PC-3 (cell line): ENCODE results near the gene DTNBP1. TPM values are rescaled to one million over a fixed set of nuclear protein-coding genes. Genes with fewer than 3 reads are reported as not detected.

ENCODE experiments used
- ATAC-seq: fragments of 200-7000 bp; cut with Tn5 transposase; 2 replicates; pipeline ENCODE4 v1.9.1; 2020; ENCODE audit warnings: mild to moderate bottlenecking, moderate library complexity
- BruUV-seq: library from RNA; stranded (reverse); fragments of 400-500 nt; replicated peaks from 2 replicates; lab custom pipeline; 2021; lab: Mats Ljungman, UMichigan
- CTCF ChIA-PET: fragments of 300-600 bp; sonication (Branson Sonifier 250); formaldehyde crosslinking; loops from one replicate; lab custom pipeline; 2022; ENCODE audit warnings: antibody characterized with exemption; lab: Charles Lee
- POLR2A ChIA-PET: fragments of 300-600 bp; sonication (Branson Sonifier 250); formaldehyde crosslinking; loops from one replicate; lab custom pipeline; 2022; ENCODE audit warnings: antibody characterized with exemption; ENCODE audit not compliant: unreplicated experiment; lab: Charles Lee
- DNase-seq: peaks from one replicate; pipeline ENCODE4 v3.0.0-alpha.2; 2015
- H2AFZ ChIP-seq: fragments of 300-600 bp; sonication (generic); 2 replicates; pipeline ENCODE4 v1.6.0; 2016; ENCODE audit warnings: antibody characterized with exemption, low read length
- H3F3A ChIP-seq: fragments of 300-600 bp; sonication (generic); one replicate; pipeline ENCODE4 v1.6.0; 2017; ENCODE audit warnings: antibody characterized with exemption, low read length, control low read depth, mild to moderate bottlenecking; ENCODE audit not compliant: unreplicated experiment
- H3K27ac ChIP-seq: fragments of 300-600 bp; sonication (generic); 2 replicates; pipeline ENCODE4 v1.5.1; 2016; ENCODE audit warnings: mild to moderate bottlenecking, low read length
- H3K27me3 ChIP-seq: fragments of 300-600 bp; sonication (generic); 2 replicates; pipeline ENCODE4 v1.6.1; 2016; ENCODE audit warnings: low read length, mixed read lengths
- H3K36me3 ChIP-seq: fragments of 300-600 bp; sonication (generic); 2 replicates; pipeline ENCODE4 v1.6.1; 2016; ENCODE audit warnings: low read depth, mixed run types, low read length, mixed read lengths
- H3K4me1 ChIP-seq: fragments of 300-600 bp; sonication (generic); 2 replicates; pipeline ENCODE4 v1.5.1; 2016; ENCODE audit warnings: low read length; ENCODE audit not compliant: insufficient read depth
- H3K4me2 ChIP-seq: fragments of 300-600 bp; sonication (generic); 2 replicates; pipeline ENCODE4 v1.6.0; 2016; ENCODE audit warnings: low read length
- H3K4me3 ChIP-seq: fragments of 300-600 bp; sonication (generic); 2 replicates; pipeline ENCODE4 v1.5.1; 2016; ENCODE audit warnings: mild to moderate bottlenecking, low read length, mixed read lengths
- H3K79me2 ChIP-seq: fragments of 300-600 bp; sonication (generic); 2 replicates; pipeline ENCODE4 v1.6.1; 2017; ENCODE audit warnings: low read length, mixed read lengths
- H3K9ac ChIP-seq: fragments of 300-600 bp; sonication (generic); 2 replicates; pipeline ENCODE4 v1.6.0; 2016; ENCODE audit warnings: mild to moderate bottlenecking, low read length
- H3K9me2 ChIP-seq: fragments of 300-600 bp; sonication (generic); replicated peaks from 2 replicates; pipeline ENCODE4 v1.6.1; 2016; ENCODE audit warnings: mixed run types, low read length, mixed read lengths
- H3K9me3 ChIP-seq: fragments of 300-600 bp; sonication (generic); 2 replicates; pipeline ENCODE4 v1.6.1; 2016; ENCODE audit warnings: low read length, mixed read lengths
- H4K20me1 ChIP-seq: fragments of 300-600 bp; sonication (generic); 2 replicates; pipeline ENCODE4 v1.6.1; 2016; ENCODE audit warnings: low read length, mixed read lengths
- EZH2 ChIP-seq: fragments of 300-600 bp; sonication (generic); IDR thresholded peaks from one replicate; pipeline ENCODE4 v1.6.1; 2017; ENCODE audit warnings: antibody characterized with exemption, mild to moderate bottlenecking, low read length; ENCODE audit not compliant: unreplicated experiment
- EZH2phosphoT487 ChIP-seq: fragments of 300-600 bp; sonication (generic); IDR thresholded peaks from 2 replicates; pipeline ENCODE4 v1.6.1; 2018; ENCODE audit warnings: mild to moderate bottlenecking, antibody characterized with exemption, low read length, borderline replicate concordance
- intact Hi-C: fragments of 100-400 bp; cut with micrococcal nuclease; formaldehyde crosslinking; loops from 2 replicates; pipeline ENCODE4 v1.9.0; 2023
- total RNA-seq: library from RNA; depleted of rRNA; stranded (reverse); fragments of >200 nt; gene quantifications from 2 replicates; pipeline ENCODE4 v1.2.3, GENCODE V29; 2014
- TF ChIP-seq, protein P1 (sequence below): fragments of 300-600 bp; sonication (generic); conservative IDR thresholded peaks from 2 replicates; pipeline ENCODE4 v1.5.1; 2017; ENCODE audit warnings: antibody characterized with exemption, low read depth, mild to moderate bottlenecking, low read length

Gene DTNBP1
- total RNA-seq, 1 experiment from 2014 or later: 7.9 TPM

DNA sequence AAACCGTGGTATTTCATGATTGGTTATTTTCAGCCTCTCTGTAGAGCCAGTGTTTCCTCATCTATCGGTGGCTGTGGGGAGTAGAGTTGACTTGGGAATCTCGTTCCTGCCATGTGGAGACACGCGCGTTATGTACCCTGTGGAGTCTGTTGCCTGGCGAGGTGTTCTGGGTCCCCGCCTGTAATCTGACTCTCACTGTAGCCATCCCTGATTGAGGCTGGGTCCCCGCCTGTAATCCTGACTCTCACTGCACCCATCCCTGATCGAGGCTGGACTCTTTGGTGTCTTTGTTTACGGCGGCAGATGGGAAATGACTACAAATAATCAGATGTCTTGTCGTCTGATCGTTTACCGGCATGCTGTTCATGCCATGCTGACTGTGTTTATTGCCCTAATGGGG lies 153.9 kb downstream of the DTNBP1 start:
- Histone ChIP-seq H3K4me2 (no peak overlapping the region), H3K9me2 (no peaks in the 10 kb centered on the region), H3K27me3 (no peaks in the 10 kb centered on the region), H3K36me3 (peaks cover 12% of the 10 kb centered on the region), H3K4me1 (peaks cover 15% of the 10 kb centered on the region), H4K20me1 (peaks cover 12% of the 10 kb centered on the region; the same call in 1 of the 2 replicates), H2AFZ (no peak overlapping the region), H3K9ac (no peak overlapping the region), H3K79me2 (peaks cover 17% of the 10 kb centered on the region), H3K4me3 (no peak overlapping the region), H3F3A (no peaks in the 10 kb centered on the region), H3K9me3 (no peaks in the 10 kb centered on the region), H3K27ac (no peak overlapping the region)
- POLR2A ChIA-PET: no interaction called here
- CTCF ChIA-PET: no interaction called here
- intact Hi-C loops: loop anchor here (5.0 kb wide), 1 partner anchor 113 kb away; no protein-coding TSS in a partner anchor
- DNase-seq (no peak), ATAC-seq (no peak)
- BruUV-seq: no TSS peak
- TF ChIP-seq EZH2phosphoT487: no peak
- TF ChIP-seq, protein P1, sequence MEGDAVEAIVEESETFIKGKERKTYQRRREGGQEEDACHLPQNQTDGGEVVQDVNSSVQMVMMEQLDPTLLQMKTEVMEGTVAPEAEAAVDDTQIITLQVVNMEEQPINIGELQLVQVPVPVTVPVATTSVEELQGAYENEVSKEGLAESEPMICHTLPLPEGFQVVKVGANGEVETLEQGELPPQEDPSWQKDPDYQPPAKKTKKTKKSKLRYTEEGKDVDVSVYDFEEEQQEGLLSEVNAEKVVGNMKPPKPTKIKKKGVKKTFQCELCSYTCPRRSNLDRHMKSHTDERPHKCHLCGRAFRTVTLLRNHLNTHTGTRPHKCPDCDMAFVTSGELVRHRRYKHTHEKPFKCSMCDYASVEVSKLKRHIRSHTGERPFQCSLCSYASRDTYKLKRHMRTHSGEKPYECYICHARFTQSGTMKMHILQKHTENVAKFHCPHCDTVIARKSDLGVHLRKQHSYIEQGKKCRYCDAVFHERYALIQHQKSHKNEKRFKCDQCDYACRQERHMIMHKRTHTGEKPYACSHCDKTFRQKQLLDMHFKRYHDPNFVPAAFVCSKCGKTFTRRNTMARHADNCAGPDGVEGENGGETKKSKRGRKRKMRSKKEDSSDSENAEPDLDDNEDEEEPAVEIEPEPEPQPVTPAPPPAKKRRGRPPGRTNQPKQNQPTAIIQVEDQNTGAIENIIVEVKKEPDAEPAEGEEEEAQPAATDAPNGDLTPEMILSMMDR: no peak
- no peak for TF ChIP-seq EZH2

DNA sequence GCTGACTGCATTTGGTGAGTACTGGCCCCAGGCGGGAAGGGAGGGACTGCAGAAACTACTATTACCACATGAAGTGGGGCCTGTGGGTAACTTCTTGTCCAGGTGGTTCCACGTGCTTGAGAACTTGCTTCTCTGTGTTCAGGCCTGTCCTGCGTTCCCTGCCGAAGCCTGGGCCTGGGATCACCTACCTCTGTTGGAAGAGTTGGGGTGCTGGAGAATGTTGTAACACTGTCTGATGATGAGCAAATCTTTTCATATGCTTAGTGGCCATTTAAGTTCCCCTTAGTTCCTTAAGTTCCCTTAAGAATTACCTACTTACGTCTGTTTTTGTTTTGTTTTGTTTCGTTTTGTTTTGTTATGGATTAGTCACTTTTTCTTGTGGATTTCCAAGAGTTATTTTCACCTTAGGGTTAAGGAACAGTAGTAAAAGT lies 154.4 kb downstream of the DTNBP1 start:
- ATAC-seq (no peak), DNase-seq (no peak)
- H4K20me1 ChIP-seq: peaks cover 12% of the 10 kb centered on the region; the same call in 1 of the 2 replicates
- no peak overlapping the region for H3K4me2 ChIP-seq
- H3K27ac ChIP-seq: no peak overlapping the region
- no peak overlapping the region for H3K9ac ChIP-seq
- H3K79me2 ChIP-seq: peaks cover 17% of the 10 kb centered on the region
- no peaks in the 10 kb centered on the region for H3K9me2 ChIP-seq
- H3K9me3 ChIP-seq: no peaks in the 10 kb centered on the region
- no TSS peak for BruUV-seq
- no peak overlapping the region for H2AFZ ChIP-seq
- intact Hi-C loops: loop anchor here (5.0 kb wide), 1 partner anchor 114 kb away; no protein-coding TSS in a partner anchor
- no peak overlapping the region for H3K4me3 ChIP-seq
- H3K27me3 ChIP-seq: no peaks in the 10 kb centered on the region
- ChIA-PET POLR2A (no interaction called here), CTCF (no interaction called here)
- H3K36me3 ChIP-seq: peaks cover 12% of the 10 kb centered on the region
- H3F3A ChIP-seq: no peaks in the 10 kb centered on the region
- TF ChIP-seq EZH2 (no peak), EZH2phosphoT487 (no peak)
- TF ChIP-seq, protein P1: no peak
- peaks cover 15% of the 10 kb centered on the region for H3K4me1 ChIP-seq

DNA sequence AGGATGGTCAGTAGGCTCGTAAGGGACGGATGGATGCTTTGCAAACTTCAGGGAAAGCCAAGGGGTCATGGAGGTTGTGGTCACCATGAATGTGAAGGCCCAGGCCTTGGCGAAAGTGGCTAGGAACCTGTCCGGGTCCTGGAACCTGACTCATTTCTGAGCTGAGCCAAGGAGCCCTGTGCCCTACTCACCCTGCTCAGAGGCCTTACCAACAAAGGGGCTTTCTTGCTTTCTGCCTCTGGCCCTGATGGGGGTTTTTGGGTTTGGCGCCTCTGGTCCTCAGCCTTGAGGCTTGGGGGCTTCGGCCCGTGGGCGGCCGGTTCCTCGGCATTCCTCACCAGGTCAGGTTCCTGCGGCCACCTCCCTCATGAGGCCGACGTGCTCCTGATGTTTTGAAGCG lies 155.1 kb downstream of the DTNBP1 start:
- peaks cover 12% of the 10 kb centered on the region; the same call in 1 of the 2 replicates for H4K20me1 ChIP-seq
- no peaks in the 10 kb centered on the region for H3F3A ChIP-seq
- ATAC-seq (no peak), DNase-seq (no peak)
- TF ChIP-seq EZH2 (no peak), EZH2phosphoT487 (no peak)
- BruUV-seq: no TSS peak
- H3K36me3 ChIP-seq: peaks cover 10% of the 10 kb centered on the region
- intact Hi-C loops: loop anchor here (5.0 kb wide), 1 partner anchor 115 kb away; no protein-coding TSS in a partner anchor
- no peak overlapping the region for H3K4me2 ChIP-seq
- POLR2A ChIA-PET: no interaction called here
- H3K9me2 ChIP-seq: no peaks in the 10 kb centered on the region
- peaks cover 17% of the 10 kb centered on the region for H3K79me2 ChIP-seq
- no peak overlapping the region for H3K4me3 ChIP-seq
- H3K9me3 ChIP-seq: no peaks in the 10 kb centered on the region
- no peaks in the 10 kb centered on the region for H3K27me3 ChIP-seq
- H3K4me1 ChIP-seq: peaks cover 15% of the 10 kb centered on the region
- H2AFZ ChIP-seq: no peak overlapping the region
- no peak overlapping the region for H3K9ac ChIP-seq
- H3K27ac ChIP-seq: no peak overlapping the region
- CTCF ChIA-PET: no interaction called here
